Fibroblast of lung (primary cell): ENCODE data around the gene SMAD3. TPM values are rescaled to one million over a fixed set of nuclear protein-coding genes. Genes with fewer than 3 reads are reported as not detected.
A peak's percentile ranks its signal among the peaks of the same experiment; 100 is the strongest.

Source experiments
- DNase-seq, 2 donors: peaks; one replicate each; pipeline versions ENCODE4 v3.0.0 to v3.0.0-alpha.2; 2010; ENCODE audit warnings: low read depth in 2 of 2
- H2AFZ ChIP-seq: 2 replicates; pipeline ENCODE4 v1.5.1; 2012; ENCODE audit warnings: low read length, control low read depth, inconsistent platforms
- H3K27ac ChIP-seq: 2 replicates; pipeline ENCODE4 v1.5.1; 2011; ENCODE audit warnings: low read length, control low read depth; ENCODE audit not compliant: insufficient read depth
- H3K27me3 ChIP-seq: 2 replicates; pipeline ENCODE4 v1.5.1; 2011; ENCODE audit warnings: mild to moderate bottlenecking, low read length; ENCODE audit not compliant: control insufficient read depth, insufficient read depth
- H3K36me3 ChIP-seq: 2 replicates; pipeline ENCODE4 v1.5.1; 2011; ENCODE audit warnings: low read length; ENCODE audit not compliant: control insufficient read depth, insufficient read depth
- H3K4me1 ChIP-seq: 2 replicates; pipeline ENCODE4 v1.5.1; 2011; ENCODE audit warnings: low read length; ENCODE audit not compliant: control insufficient read depth, insufficient read depth; ENCODE audit errors: extremely low read depth
- H3K4me2 ChIP-seq: 2 replicates; pipeline ENCODE4 v1.5.1; 2011; ENCODE audit warnings: low read length, control low read depth; ENCODE audit not compliant: insufficient read depth; ENCODE audit errors: extremely low read depth
- H3K4me3 ChIP-seq, 4 experiments: fragments of 200-600 bp in 1 of 4; sonication (generic) in 1 of 4; replicated peaks in 1 of 4; 2 replicates each; pipeline ENCODE4 v1.5.1; 2011 to 2016; ENCODE audit warnings: low read length in 4 of 4, low read depth in 3 of 4, mild to moderate bottlenecking in 3 of 4, control low read depth in 2 of 4, inconsistent platforms in 1 of 4, mixed read lengths in 1 of 4; ENCODE audit not compliant: insufficient read depth in 1 of 4; ENCODE audit errors: control extremely low read depth in 1 of 4
- H3K79me2 ChIP-seq: 2 replicates; pipeline ENCODE4 v1.5.1; 2012; ENCODE audit warnings: mild to moderate bottlenecking, low read length, inconsistent platforms; ENCODE audit not compliant: control insufficient read depth, insufficient read depth
- H3K9ac ChIP-seq: 2 replicates; pipeline ENCODE4 v1.5.1; 2011; ENCODE audit warnings: mild to moderate bottlenecking, low read length, control low read depth; ENCODE audit not compliant: insufficient read depth
- H3K9me3 ChIP-seq: 2 replicates; pipeline ENCODE4 v1.5.1; 2012; ENCODE audit warnings: low read depth, low read length; ENCODE audit not compliant: control insufficient read depth, insufficient read depth
- H4K20me1 ChIP-seq: 2 replicates; pipeline ENCODE4 v1.5.1; 2011; ENCODE audit warnings: low read length; ENCODE audit not compliant: control insufficient read depth, insufficient read depth; ENCODE audit errors: extremely low read depth
- EZH2 ChIP-seq: IDR thresholded peaks from 2 replicates; pipeline ENCODE4 v1.5.1; 2012; ENCODE audit warnings: low read length, control low read depth, mild to moderate bottlenecking; ENCODE audit errors: missing control alignments
- polyA plus RNA-seq, 2 donors: library from polyadenylated mRNA; depleted of rRNA in 1 of 2; stranded (reverse) in 1 of 2; unstranded in 1 of 2; fragments of >200 nt; gene quantifications; 2 replicates each; pipeline ENCODE4 v1.2.1, GENCODE V29; 2011 to 2012; ENCODE audit warnings: missing spikeins in 1 of 2
- total RNA-seq: library from RNA; depleted of rRNA; stranded (reverse); fragments of >200 nt; gene quantifications from 2 replicates; pipeline ENCODE4 v1.2.1, GENCODE V29; 2014
- TF ChIP-seq, protein P1 (sequence below), 2 donors: IDR thresholded peaks in 1 of 2; conservative IDR thresholded peaks in 1 of 2; 1 replicate in 1 of 2; 2 replicates in 1 of 2; pipeline ENCODE4 v1.5.1; 2011 to 2012; ENCODE audit warnings: low read length in 2 of 2, control low read depth in 1 of 2, inconsistent platforms in 1 of 2, low read depth in 1 of 2, mild to moderate bottlenecking in 1 of 2

The SMAD3 gene
- total and polyA plus RNA-seq, 2 donors (not counting 1 experiment from before 2014, with no cell fraction given), result 69.9 to 173 TPM

GRCh38 chr15:67148196-67148701 lies 82.8 kb downstream of the SMAD3 start:
- Histone ChIP-seq H2AFZ (no peak overlapping the region), H3K4me1 (peaks cover 72% of the 10 kb centered on the region), H4K20me1 (no peaks in the 10 kb centered on the region), H3K9ac (no peak overlapping the region), H3K9me3 (no peaks in the 10 kb centered on the region), H3K36me3 (peaks cover 9% of the 10 kb centered on the region), H3K27me3 (no peaks in the 10 kb centered on the region), H3K27ac (peak overlapping the region; percentile 96), H3K4me2 (peak overlapping the region; percentile 36), H3K4me3 (no peak overlapping the region), H3K79me2 (peaks cover 85% of the 10 kb centered on the region)
- DNase-seq, result peak; percentile 73 to 86
- TF ChIP-seq EZH2, result no peak
- TF ChIP-seq, protein P1, sequence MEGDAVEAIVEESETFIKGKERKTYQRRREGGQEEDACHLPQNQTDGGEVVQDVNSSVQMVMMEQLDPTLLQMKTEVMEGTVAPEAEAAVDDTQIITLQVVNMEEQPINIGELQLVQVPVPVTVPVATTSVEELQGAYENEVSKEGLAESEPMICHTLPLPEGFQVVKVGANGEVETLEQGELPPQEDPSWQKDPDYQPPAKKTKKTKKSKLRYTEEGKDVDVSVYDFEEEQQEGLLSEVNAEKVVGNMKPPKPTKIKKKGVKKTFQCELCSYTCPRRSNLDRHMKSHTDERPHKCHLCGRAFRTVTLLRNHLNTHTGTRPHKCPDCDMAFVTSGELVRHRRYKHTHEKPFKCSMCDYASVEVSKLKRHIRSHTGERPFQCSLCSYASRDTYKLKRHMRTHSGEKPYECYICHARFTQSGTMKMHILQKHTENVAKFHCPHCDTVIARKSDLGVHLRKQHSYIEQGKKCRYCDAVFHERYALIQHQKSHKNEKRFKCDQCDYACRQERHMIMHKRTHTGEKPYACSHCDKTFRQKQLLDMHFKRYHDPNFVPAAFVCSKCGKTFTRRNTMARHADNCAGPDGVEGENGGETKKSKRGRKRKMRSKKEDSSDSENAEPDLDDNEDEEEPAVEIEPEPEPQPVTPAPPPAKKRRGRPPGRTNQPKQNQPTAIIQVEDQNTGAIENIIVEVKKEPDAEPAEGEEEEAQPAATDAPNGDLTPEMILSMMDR (conservative IDR thresholded peaks at IDR 0.05 in 1 of 2, IDR thresholded peaks at IDR 0.05 in 1 of 2; ENCODE audit: low read depth in 1 of 2, low read length in 2 of 2), result no peak

- Histone ChIP-seq H3K27me3 (no peaks in the 10 kb centered on the region), H3K4me1 (peaks cover 65% of the 10 kb centered on the region), H3K27ac (peak overlapping the region; percentile 96), H3K79me2 (peaks cover 84% of the 10 kb centered on the region), H3K9me3 (no peaks in the 10 kb centered on the region), H2AFZ (no peak overlapping the region), H3K9ac (peak overlapping the region; percentile 56), H3K36me3 (peaks cover 17% of the 10 kb centered on the region), H4K20me1 (no peaks in the 10 kb centered on the region), H3K4me3 (peak overlapping the region in 1 of 4 experiments; percentile 16), H3K4me2 (peak overlapping the region; percentile 37)
- no peak for TF ChIP-seq EZH2
- TF ChIP-seq, protein P1 (conservative IDR thresholded peaks at IDR 0.05 in 1 of 2, IDR thresholded peaks at IDR 0.05 in 1 of 2; ENCODE audit: low read depth in 1 of 2, low read length in 2 of 2), result no peak
- no peak for DNase-seq
Measured at GRCh38 chr15:67149068-67149772, 83.8 kb downstream of the SMAD3 start.

- H3K9me3 ChIP-seq, result no peaks in the 10 kb centered on the region
- H3K4me2 ChIP-seq, result peak overlapping the region; percentile 79
- peaks cover 84% of the 10 kb centered on the region for H3K79me2 ChIP-seq
- no peak overlapping the region for H2AFZ ChIP-seq
- H3K27ac ChIP-seq, result peak overlapping the region; percentile 96
- H4K20me1 ChIP-seq, result no peaks in the 10 kb centered on the region
- no peak for TF ChIP-seq EZH2
- TF ChIP-seq, protein P1 (conservative IDR thresholded peaks at IDR 0.05 in 1 of 2, IDR thresholded peaks at IDR 0.05 in 1 of 2; ENCODE audit: low read depth in 1 of 2, low read length in 2 of 2), result no peak
- peak overlapping the region; percentile 56 for H3K9ac ChIP-seq
- peaks cover 60% of the 10 kb centered on the region for H3K4me1 ChIP-seq
- DNase-seq, result no peak
- no peaks in the 10 kb centered on the region for H3K27me3 ChIP-seq
- peaks cover 19% of the 10 kb centered on the region for H3K36me3 ChIP-seq
- peak overlapping the region in 3 of 4 experiments; percentile 1 to 25 (median 16) for H3K4me3 ChIP-seq
Measured at GRCh38 chr15:67149773-67150022, 84.3 kb downstream of the SMAD3 start.
